GM18517 (cell line): ENCODE results near the gene SLC47A1.
"Not testable (repeated sequence)": the region's sequence is repeated elsewhere in the genome, so short reads cannot be mapped to it uniquely, and the experiment has no call there.

Experiments
- ATAC-seq: cut with Tn5 transposase; IDR thresholded peaks from one replicate; pipeline ENCODE4 v1.9.1; 2021; ENCODE audit warnings: mild to moderate bottlenecking, moderate library complexity; ENCODE audit not compliant: unreplicated experiment

SLC47A1 gene

DNA sequence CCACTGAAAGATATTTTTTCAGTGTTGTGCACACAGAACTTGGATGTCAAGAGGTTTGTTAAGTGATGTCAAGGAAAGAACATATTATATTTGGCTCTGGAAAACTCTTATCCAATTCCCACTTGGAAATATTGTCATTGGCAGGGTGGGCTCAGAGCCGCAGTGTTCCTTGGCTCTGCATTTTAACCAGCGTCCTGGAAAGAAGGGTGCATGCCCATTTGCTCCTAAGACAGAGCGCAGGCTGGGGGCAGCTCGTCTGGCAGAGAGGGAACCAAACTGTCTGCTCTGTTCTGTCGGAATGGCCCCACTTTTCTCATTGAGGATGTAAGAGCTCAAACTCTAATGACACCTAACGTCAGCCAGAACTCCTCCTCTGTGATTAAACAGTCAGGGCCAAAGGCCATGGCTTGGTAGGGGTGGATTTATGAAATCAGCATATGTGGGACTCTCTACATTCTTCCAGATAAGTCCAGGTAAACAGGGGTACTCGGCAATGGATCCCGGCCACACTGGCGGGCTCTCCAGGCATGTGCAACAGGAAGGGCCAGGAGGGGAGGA, 18.0 kb downstream of the SLC47A1 start:
- ATAC-seq: no peak

DNA sequence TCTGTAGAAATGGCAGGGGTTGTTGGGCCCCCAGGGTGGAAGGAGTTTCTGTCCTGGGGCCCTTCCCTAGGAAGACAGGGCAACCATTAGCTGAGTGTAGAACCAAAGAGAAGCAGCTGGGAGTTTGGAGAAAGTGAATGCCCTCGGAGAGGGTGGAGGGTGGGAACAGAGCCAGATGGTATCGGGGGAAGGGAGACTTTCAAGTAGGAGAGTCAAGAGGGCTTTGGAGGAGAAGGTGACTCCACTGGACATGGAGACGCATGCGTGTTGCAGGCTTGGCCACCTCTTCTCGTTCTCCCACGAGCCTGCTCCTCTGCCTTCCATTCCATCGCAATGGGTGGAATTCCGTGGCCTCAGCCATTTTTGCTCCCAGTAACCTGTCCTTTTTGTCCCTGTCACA, 19.4 kb downstream of the SLC47A1 start:
- no peak for ATAC-seq

DNA sequence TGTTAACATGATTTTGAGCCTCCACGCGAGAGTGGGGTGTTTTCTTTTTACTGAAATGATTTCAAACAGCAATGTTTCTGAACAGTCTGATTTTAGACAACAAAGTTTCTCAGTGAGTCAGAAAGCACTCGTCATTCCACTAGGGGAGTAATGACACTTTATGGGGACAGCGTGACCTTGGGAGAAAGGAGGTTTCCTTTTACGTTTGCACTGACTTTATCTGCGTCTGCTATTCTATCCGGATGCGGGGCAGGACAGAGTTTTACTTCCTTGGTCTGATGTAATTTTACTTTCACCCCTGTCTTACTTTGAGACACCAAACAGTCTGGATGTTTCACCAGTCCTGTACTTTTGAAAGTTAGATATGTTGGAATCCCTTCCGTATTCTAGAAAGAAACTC, 20.7 kb downstream of the SLC47A1 start:
- no peak for ATAC-seq

DNA sequence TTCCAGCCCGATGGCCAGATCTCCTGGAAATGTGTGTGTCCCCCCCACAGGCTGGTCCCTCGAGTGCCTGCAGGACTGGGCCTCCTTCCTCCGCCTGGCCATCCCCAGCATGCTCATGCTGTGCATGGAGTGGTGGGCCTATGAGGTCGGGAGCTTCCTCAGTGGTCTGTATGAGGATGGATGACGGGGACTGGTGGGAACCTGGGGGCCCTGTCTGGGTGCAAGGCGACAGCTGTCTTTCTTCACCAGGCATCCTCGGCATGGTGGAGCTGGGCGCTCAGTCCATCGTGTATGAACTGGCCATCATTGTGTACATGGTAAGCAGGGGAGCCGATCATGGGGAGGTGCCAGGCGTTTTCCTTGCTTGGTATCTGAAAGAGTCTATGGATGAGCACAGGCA, 22.1 kb downstream of the SLC47A1 start:
- no peak for ATAC-seq

DNA sequence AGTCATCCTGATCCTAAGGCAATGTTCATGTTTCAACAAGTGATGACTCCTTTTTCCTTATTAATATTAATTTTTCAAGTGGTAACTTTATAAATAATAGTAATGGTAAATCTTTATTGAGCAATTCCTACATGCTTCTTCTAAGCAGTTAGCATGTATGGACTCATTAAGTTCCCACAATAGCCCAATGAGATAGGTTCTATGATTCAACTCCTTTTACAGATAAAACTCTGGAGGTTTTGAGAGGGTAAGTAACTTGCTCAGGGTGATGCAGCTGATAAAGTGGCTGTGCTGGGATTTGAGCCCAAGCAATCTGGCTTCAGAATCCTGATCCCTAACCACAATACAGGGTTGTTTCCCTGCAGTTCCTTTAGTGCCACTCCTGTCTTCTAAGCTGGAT, 25.3 kb downstream of the SLC47A1 start:
- ATAC-seq: no peak

DNA sequence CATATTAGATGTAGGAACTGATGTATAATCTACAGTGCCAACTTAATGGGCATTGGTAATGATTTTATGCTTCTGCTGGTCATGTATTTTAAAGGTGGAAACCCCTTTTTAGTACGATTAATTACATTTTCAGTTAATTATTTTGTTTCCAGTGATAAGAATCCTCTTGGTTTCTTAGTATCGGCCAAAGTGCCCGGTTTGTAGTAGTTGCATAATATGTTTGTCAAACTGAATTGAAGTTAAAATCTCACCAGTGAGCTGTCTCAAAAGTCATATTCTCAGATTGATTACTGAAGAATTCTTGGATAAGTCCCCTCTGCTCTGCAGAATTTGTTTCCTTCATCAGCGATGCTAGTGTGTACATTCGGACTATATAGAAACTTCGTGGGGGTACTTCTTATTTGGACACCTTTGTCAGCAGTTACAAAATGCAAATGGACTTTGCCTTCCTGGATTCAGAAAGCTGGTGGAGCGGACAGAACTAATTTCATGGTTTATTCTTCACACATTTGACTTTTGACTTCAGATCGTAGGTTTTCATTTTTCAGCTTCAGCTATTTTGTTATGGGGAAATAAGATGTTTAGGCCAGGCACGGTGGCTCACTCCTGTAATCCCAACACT, 28.2 kb downstream of the SLC47A1 start:
- no peak for ATAC-seq

DNA sequence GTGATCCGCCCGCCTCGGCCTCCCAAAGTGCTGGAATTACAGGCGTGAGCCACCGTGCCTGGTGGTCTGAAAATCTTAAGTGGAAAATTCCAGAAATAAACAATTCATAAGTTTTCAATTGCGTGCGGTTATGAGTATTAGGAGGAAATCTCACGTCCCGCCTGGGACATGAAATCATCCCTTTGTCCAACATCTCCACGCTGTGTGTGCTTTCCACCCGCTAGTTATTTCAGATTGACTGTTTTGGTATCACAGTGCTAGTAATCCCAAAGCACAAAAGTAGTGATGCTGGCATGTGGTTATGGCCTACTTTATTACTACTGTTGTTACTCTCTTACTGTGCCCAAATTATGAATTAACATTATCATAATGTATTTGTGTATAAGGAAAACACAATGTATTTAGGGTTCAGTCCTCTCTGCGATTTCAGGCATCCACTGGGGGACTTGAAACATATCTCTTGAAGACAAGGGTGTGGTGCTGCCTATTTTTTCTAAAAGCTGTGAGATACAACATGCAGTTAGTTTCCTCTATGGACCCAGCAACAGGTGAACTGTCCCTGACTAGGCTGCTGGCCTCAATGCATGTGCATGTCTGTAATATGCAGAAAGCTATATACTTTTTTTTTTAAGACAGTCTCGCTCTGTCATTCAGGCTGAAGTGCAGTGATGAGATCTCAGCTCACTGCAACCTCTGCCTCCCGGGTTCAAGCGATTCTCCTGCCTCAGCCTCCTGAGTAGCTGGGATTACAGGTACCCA, 32.3 kb downstream of the SLC47A1 start:
- ATAC-seq: no peak

DNA sequence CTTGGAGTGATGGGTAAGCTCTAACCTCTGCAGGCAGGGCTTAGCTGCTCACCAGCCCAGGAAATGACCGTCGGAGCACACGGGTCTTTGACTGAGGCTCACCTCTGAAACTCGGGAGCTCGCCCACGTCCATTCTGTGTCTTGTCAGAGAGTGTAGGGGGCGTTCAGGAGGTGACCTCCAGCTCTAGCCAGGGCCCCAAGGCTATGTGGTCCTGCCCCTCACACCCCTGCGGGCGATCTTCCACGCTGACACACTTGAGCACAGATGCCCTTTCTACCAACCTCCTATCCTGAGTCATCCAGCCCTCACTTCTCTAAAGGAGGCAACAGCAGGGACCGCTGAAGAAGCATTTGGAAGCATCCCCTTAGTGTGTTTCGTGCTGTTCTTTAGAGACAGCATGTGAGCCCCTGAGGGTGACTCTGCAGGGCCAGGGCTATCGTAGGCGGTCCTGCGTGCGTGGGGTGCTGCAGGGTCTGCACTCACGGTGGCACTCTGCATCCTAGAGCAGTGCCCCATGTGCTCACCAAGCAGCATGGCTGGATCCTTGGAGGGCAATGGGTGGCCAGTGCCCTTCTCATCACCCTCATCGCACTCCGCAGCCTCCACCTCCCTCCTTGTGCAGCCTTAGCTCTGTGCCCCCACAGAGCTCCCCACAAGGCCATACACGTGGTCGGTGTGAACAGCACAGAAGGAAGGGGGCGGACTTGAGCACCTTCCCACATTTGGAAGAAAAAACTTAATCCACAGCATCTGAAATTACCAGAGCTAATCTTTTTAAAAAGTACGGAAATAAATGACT, 33.8 kb downstream of the SLC47A1 start:
- no peak for ATAC-seq

DNA sequence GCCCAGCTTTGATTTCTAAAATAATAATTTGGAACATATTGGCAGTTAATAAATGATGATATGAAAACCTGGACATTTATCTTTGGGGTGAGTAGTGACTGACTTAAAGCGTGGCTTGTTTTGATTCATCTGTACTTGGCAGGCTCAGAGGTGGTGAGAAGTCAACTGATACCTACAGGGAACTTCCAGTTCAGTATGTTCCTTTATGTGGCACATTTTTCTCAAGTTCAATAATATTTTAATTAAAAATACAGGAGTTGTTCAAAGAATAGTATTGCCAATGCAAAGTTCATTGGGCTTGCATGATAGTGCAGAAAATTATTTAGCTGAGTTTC, 34.3 kb downstream of the SLC47A1 start:
- ATAC-seq: no peak

DNA sequence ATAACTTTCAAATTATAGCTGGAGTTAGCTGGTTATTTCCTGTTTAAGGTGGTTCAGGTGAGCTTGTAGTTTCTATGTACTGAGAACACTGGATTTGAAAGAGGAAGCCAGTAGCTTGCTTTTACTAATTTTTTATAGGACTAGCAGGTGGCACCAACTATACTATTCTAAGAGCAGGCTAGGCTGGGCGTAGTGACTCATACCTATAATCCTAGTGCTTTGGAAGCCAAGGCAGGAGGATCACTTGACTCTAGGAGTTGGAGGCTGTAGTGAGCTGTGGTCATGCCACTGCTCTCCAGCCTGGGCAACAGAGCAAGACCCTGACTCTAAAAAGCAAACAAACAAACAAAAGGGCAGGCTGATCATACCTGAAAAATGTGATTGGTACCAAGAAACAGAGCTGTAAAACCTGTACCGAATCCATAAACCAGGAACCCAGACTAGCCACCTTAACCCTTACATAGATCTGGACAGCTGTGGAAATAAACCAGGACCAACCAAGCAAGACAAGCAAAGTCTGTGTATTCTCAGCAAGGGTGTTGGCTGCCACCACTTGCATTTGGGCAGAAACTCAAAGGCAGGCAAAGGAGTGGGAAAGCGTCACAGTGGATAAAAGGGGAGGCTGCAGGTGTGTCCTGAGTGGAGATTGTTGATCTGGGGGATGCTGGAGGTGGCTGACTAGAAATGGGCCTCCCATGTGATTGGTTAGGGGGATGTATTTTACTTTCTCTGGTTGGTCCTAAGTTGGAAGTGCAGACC, 36.3 kb downstream of the SLC47A1 start:
- ATAC-seq: no peak

DNA sequence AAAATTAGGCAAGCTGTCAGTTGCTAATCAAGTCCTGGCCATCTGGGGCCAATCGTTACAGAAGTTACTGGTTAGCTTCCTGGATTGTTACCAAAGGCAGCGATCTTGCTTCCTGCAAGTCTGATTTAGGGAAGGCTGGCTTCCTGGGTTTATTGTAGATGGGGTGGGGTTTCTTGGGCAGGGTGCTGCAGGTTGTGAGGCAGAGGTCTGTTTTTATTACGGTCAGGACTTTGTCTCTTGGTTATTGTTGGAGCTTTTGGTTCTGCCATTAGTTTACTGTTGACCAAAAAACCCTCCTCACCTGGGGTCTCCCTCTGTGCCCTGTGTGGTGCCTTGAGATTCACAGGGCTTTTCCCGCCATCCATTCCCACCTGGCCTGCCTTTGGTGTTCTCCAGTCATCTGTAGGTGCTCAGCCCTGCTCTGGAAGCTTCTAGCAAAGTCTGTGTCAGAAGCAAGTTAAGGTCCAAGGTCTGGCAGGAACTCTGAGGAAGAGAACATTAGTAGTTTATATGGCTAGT, 36.9 kb downstream of the SLC47A1 start:
- ATAC-seq: no peak

DNA sequence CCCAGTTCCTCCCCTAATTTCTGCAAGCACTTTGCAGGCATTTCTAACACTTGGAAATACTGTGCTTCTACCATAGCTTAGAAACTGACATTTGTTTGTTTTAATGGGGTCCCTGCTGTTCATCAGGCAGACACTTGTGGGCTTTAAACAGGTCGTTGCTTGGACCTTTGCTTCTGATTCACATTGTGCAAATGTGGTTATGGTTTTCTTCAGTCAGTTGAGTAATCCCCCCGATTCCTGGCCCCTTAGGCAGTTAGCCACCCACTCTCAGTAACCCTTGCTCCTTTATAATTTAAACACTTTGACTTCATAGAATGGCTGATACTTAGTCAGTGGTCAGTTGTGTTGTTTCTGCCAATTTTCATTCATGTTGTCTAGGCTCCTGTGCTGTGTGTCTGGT, 39.4 kb downstream of the SLC47A1 start:
- no peak for ATAC-seq

DNA sequence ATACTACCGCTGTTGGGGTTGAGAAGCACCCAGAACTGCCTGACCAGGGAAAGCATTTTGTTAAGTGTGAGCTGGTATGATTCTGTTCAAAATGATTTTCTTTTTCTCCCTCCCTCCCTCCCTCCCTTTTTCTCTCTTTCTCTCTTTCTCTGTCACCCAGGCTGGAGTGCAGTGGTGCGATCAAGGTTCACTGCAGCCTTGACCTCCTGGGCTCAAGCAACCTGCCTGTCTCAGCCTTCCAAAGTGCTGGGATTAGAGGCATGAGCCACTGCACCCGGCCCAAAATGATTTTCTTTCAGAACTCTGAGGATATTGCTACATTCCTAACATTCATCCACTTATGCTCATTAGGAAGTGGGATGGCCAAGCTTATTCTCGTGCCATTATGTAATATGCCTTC, 41.3 kb downstream of the SLC47A1 start:
- ATAC-seq: no peak

DNA sequence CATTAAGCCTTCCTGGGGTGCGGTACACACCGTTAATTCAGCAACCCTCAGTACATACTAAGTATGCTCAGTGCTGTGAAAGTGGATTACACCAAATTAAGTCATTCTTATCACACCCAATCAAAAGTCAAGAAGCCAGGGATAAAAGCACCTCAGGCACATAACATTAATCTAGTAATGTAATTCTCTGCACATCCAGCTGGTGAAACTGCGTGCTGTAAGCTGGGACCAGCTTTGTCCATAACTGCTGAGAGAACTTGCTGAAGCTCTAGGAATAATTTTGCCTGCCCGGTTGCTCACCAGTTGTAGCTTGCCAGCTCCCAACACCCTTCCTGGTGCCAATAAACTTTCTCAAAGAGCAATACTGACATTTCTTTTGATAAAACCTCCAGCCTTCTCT, 44.9 kb downstream of the SLC47A1 start:
- ATAC-seq: no peak

DNA sequence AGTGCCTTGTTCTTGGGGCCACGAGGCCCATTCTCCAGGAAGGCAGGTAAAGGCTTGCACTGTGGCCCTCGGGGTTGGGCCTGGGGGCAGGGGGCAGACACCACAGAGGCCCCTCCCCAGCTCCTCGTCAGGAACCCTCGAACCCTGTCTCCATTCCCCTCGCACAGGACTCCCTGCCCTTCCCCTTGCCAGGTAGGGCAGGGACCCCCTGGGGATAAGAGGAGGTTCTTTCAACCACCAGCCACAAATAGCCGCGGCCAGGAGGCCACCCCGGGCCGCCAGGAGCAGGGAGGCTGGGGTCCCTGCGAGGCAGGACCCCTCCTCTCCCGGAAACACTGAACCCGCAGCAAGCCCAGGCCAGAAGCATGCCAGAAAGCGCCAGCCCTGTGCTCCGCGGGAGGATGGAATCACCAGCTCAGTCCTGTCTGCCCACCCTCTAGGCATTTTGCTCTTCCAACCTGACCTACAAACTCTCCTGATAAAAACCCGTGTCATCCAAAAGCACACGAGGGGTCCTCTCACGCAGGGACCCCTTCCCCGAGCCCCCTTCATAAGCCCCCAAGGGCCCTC, 45.6 kb downstream of the SLC47A1 start:
- no peak for ATAC-seq

DNA sequence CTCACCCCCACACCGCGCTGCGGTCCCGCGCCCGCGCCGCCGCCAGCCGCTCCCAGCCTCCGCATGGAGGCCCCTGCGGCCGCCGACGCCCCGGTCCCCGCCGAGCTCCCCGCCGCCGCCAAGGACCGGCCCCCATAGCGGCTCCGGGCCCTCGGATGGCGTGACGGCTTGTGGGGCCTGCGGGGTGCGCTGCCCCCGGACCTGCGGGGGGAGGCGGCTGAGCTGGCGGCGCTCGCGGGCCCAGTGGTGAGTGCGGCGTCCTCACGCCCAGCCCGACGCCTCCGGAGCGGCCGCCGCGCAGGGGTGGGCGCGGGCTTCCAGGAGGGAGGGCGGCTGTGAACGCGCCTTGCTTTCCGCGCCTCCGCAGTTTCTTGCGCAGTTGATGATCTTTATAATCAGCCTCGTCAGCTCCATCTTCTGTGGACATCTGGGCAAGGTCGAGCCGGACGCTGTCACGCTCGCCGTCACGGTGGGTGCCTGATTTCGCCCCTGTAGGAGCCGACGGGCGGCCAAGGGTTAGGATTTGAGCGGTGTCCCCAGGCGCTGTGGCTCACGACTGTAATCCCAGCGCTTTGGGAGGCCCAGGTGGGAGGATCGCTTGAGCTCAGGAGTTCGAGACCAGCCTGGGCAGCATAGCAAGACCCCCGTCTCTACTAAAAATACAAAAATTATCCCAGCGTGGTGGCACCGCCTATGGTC, 46.4 kb downstream of the SLC47A1 start:
- no peak for ATAC-seq

DNA sequence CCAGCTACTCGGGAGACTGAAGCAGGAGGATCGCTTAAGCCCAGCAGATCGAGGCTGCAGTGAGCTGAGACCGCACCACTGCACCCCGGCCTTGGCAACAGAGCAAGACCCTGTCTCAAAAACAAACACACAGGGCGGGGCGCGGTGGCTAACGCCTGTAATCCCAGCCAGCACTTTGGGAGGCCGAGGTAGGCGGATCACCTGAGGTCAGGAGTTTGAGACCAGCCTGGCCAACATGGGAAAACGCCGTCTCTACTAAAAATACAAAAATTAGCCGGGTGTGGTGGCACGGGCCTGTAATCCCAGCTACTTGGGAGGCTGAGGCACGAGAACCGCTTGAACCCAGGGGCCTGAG, 46.9 kb downstream of the SLC47A1 start:
- ATAC-seq: not testable (repeated sequence)

DNA sequence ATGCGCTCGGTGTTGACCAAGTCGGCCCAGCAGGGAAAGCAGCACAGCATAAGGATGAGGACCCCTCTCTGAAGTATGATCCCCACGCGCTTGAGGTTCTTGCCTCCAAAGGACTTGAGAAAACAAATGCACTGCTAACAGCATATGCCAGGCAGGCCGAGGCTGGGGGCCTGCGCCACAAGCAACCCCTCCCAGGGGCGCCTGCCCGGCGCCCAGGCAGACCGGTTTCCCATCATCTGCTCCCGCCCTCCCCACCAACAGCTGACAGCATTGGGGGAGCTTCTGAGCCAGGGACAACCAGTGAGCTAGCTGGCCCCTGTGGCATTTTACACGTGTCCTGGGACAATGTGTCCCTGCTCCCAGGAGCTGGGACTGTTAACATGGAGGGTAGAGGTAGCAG, 48.5 kb downstream of the SLC47A1 start:
- not testable (repeated sequence) for ATAC-seq

DNA sequence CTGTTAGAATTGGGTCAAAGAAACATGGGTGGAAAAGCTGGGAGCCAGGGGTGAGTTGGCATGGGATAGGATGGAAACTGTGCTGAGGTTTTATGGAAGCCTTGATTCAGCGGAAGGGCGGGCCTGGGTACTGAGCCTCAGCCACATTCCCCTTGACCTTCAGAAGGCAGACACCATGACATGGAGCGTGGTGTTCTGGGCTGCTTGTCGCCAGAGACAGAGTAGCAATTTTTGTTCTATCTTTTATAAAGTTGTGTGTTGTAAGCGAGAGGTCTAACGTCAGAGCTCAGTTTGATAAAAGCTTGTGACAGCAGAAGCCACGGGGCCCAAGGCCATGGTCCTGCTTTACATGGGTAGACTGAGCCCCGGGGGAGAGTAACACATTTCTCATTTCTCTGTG, 50.2 kb downstream of the SLC47A1 start:
- ATAC-seq: no peak

DNA sequence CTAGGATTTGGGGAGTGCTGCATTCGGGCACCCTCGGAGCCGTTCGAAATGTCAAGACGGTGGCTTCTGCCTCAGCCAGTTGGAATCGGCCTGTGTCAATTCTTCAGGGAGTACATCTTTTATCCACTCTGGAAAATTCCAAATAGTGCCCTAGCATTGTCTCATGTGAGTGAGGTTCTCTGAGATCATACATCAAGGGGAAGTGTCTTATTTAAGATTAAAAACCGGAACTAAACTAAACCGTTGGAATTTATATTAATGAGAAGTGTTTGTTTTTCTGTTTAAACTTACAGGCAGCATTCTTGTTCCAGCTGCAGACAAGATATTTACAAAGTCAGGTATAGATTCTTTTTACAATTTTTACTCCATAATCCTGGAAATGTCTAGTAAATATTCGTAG, 56.8 kb downstream of the SLC47A1 start:
- no peak for ATAC-seq
